ENCODE data around the gene DNAL4.

The DNAL4 gene

GRCh38 chr22:38781033-38781432 lies 12.9 kb downstream of the DNAL4 start:
- no peaks in the 10 kb centered on the region for H3K36me3 ChIP-seq (ENCODE audit: insufficient read depth, low read length)
- no peaks in the 10 kb centered on the region for H3K27me3 ChIP-seq (ENCODE audit: insufficient read depth, low read length, poor library complexity)
- no peaks in the 10 kb centered on the region; the same call in 1 of the 2 replicates for H4K20me1 ChIP-seq (ENCODE audit: insufficient read depth, low read length)
- H3K4me2 ChIP-seq (ENCODE audit: insufficient read depth, low read length) = no peak overlapping the region
- no peaks in the 10 kb centered on the region for H3K9me3 ChIP-seq (ENCODE audit: insufficient read depth, low read length, severe bottlenecking)
- no peaks in the 10 kb centered on the region for H3K79me2 ChIP-seq (ENCODE audit: insufficient read depth, low read length)
- ATAC-seq (ENCODE audit: insufficient read depth, low read depth) (no peak), DNase-seq (no peak)
- no peak overlapping the region for H3K4me3 ChIP-seq (ENCODE audit: low read depth in 1 of 2, low read length in 2 of 2)
- H3K9ac ChIP-seq (ENCODE audit: low read depth, low read length) = no peak overlapping the region
- H3K27ac ChIP-seq (ENCODE audit: low read length) = no peak overlapping the region
- no peaks in the 10 kb centered on the region for H3K4me1 ChIP-seq (ENCODE audit: insufficient read depth, low read length)
- TF ChIP-seq EZH2 (IDR thresholded peaks at IDR 0.05; ENCODE audit: borderline replicate concordance, low read depth, low read length, severe bottlenecking) (no peak), CTCF (IDR thresholded peaks at IDR 0.05; ENCODE audit: borderline replicate concordance, extremely low read depth, low read length, poor library complexity, severe bottlenecking) (no peak)
- H2AFZ ChIP-seq (ENCODE audit: low read depth, low read length) = no peak overlapping the region

DNA sequence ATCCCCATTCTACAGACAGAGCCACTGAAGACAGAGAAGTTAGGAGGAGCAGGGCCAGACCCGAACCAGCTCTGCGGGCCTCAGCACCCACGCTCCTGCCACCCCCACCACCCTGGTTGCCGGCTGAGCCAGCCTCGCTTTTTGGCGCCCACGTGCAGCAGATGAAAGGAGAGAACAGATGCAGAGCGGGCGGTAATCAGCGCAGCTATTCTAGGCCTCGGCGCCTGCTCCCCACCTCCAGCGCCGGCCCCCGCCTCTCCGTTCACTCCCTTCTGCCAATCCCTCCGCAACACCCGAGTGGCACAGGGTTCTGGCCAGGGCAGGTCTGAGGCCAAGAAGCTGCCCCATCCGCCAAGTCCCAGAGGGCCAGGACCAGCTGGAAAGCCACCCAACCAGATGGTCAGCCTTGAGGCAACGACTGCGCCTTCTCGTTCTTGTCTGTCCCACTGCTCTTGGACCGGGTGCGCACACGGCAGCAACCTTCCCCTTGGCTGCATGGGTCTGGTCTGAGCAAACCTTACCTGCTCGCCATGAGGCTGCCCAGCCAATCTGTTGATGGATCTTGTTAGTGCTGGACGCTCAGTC lies 16.8 kb downstream of the DNAL4 start:
- H3K79me2 ChIP-seq (ENCODE audit: insufficient read depth, low read length) = no peaks in the 10 kb centered on the region
- no peaks in the 10 kb centered on the region for H3K4me1 ChIP-seq (ENCODE audit: insufficient read depth, low read length)
- H4K20me1 ChIP-seq (ENCODE audit: insufficient read depth, low read length) = 0 out of 2 replicates have a peak, but pooled peaks cover 2% of the 10 kb centered on the region
- H3K9me3 ChIP-seq (ENCODE audit: insufficient read depth, low read length, severe bottlenecking) = no peaks in the 10 kb centered on the region
- no peak overlapping the region for H3K27ac ChIP-seq (ENCODE audit: low read length)
- TF ChIP-seq CTCF (IDR thresholded peaks at IDR 0.05; ENCODE audit: borderline replicate concordance, extremely low read depth, low read length, poor library complexity, severe bottlenecking) (no peak), EZH2 (IDR thresholded peaks at IDR 0.05; ENCODE audit: borderline replicate concordance, low read depth, low read length, severe bottlenecking) (no peak)
- H3K4me2 ChIP-seq (ENCODE audit: insufficient read depth, low read length) = no peak overlapping the region
- DNase-seq = no peak
- H3K9ac ChIP-seq (ENCODE audit: low read depth, low read length) = no peak overlapping the region
- H3K36me3 ChIP-seq (ENCODE audit: insufficient read depth, low read length) = no peaks in the 10 kb centered on the region
- H3K27me3 ChIP-seq (ENCODE audit: insufficient read depth, low read length, poor library complexity) = no peaks in the 10 kb centered on the region
- H3K4me3 ChIP-seq (ENCODE audit: low read depth in 1 of 2, low read length in 2 of 2) = no peak overlapping the region
- H2AFZ ChIP-seq (ENCODE audit: low read depth, low read length) = no peak overlapping the region
- no peak for ATAC-seq (ENCODE audit: insufficient read depth, low read depth)

DNA sequence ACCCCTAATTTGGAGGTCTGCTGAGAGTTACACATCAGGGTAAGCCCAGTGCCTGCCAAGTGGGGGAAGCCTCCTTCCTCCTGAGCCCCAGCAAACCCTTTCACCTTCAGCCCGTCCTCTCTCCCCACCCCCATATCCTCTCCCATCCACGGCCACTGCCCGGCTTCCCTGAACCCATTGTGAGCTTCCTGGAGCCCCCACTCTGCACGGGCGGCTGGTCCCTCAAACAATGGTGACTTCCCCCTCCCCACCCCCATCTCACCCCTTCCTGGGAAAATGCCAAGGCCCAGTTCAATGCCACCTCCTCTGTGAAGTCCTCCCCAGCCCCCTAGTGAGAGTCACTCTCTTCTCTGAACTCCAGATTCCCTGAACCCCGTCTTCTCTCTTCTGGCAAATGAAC lies 17.9 kb downstream of the DNAL4 start:
- Histone ChIP-seq H2AFZ (ENCODE audit: low read depth, low read length) (no peak overlapping the region), H3K9ac (ENCODE audit: low read depth, low read length) (no peak overlapping the region), H3K4me3 (ENCODE audit: low read depth in 1 of 2, low read length in 2 of 2) (no peak overlapping the region), H3K79me2 (ENCODE audit: insufficient read depth, low read length) (no peaks in the 10 kb centered on the region), H3K27me3 (ENCODE audit: insufficient read depth, low read length, poor library complexity) (no peaks in the 10 kb centered on the region), H3K36me3 (ENCODE audit: insufficient read depth, low read length) (no peaks in the 10 kb centered on the region), H3K4me2 (ENCODE audit: insufficient read depth, low read length) (no peak overlapping the region), H3K27ac (ENCODE audit: low read length) (no peak overlapping the region), H4K20me1 (ENCODE audit: insufficient read depth, low read length) (0 out of 2 replicates have a peak, but pooled peaks cover 2% of the 10 kb centered on the region), H3K4me1 (ENCODE audit: insufficient read depth, low read length) (no peaks in the 10 kb centered on the region), H3K9me3 (ENCODE audit: insufficient read depth, low read length, severe bottlenecking) (no peaks in the 10 kb centered on the region)
- TF ChIP-seq EZH2 (IDR thresholded peaks at IDR 0.05; ENCODE audit: borderline replicate concordance, low read depth, low read length, severe bottlenecking) = no peak
- TF ChIP-seq CTCF (IDR thresholded peaks at IDR 0.05; ENCODE audit: borderline replicate concordance, extremely low read depth, low read length, poor library complexity, severe bottlenecking) = no peak
- DNase-seq (no peak), ATAC-seq (ENCODE audit: insufficient read depth, low read depth) (no peak)
